OCI-LY3 (cell line): ENCODE measurements around the gene NPR3.

Experiments used
- CTCF ChIP-seq: fragments of 200-600, 300-600 bp; sonication (generic); IDR thresholded peaks from 2 replicates; pipeline ENCODE4 v1.5.1; 2014; ENCODE audit warnings: antibody characterized with exemption, low read length, low read depth
- EZH2phosphoT487 ChIP-seq: fragments of 200-600 bp; shearing (Covaris generic); IDR thresholded peaks from 2 replicates; pipeline ENCODE4 v1.6.1; 2018; ENCODE audit warnings: antibody characterized with exemption, mixed run types, low read depth

- TF ChIP-seq CTCF = no peak
- TF ChIP-seq EZH2phosphoT487 = no peak
These were observed 25.7 kb downstream of the NPR3 start for GRCh38 chr5:32736842-32737241.
